Measurements from ENCODE around the gene LITAFD.
"Not testable (repeated sequence)": the region's sequence is repeated elsewhere in the genome, so short reads cannot be mapped to it uniquely, and the experiment has no call there.

Gene LITAFD

DNA sequence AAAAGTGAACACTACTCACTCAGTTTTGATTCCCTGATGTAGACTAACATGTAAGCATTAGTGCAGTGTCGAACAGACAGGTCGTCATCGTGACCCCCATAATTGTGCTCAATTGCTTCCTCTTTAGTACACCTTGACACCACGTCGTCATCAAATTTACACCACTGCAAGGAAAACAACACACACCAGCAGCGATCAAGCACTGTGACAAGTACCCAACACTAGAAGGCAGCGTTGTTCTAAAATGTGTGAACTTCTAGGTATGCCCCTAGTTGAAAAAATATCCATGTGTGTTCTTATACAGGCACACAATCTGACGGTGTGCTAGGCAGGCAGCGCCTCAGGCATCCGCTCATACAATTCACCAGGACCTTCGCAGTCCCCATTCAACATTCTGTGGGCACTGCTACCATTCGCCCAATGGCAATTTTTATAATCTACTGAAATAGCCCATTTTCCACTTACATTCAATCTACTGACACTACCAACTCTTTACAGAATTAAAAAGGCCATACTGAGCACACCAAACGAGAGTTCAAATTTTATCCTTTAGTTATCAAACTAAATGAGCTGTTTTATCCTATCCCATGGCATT lies 23.1 kb downstream of the LITAFD start:
- TF ChIP-seq POLR2AphosphoS5 (IDR thresholded peaks at IDR 0.05; ENCODE audit: low read depth, low read length) (peak; percentile 23; the same call in 1 of the 2 replicates), POLR2A (IDR thresholded peaks at IDR 0.05; ENCODE audit: low read depth, low read length) (no peak)
- DNase-seq (ENCODE audit: insufficient read length) = no peak
- FAIRE-seq = no peak

DNA sequence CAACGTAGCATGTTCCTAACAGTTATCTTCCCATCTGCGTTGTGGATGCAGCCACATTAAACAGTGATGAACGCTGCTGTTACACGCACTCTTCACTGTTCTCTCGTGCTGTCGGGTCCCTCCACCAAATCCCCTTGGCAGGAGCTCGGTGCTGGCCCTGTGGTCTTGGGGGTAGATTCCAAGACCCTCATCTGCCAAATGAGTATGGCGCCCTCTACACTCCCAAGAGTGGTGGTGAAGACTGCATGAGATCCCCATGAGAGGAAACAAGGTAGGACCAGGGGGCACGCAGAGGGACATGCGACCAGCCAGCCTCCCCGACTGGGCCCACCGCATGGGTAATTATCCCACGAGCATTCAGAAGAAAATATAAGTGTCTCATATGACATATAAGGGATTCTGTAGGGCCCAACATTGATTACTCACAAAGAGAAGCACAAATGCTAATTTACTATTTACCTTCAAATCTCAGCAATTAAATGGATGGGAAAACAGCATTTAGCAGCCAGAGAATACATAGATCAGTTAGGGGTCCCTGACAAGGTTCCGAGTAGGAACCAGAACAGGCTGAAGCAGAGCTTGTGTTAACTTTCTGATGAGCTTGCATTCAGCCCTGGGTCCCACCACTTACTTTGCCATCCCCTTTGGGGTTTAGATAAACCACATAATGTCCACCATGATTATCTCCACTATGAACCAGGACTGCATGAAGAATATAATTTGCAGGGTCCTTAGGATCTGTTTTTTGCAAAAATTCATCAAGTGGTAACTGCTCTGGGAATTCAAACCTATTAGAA lies 23.8 kb downstream of the LITAFD start:
- FAIRE-seq (no peak), DNase-seq (ENCODE audit: insufficient read length) (no peak)
- TF ChIP-seq TAF1 (IDR thresholded peaks at IDR 0.05; ENCODE audit: borderline replicate concordance, low read depth, low read length) = no peak
- no peak for TF ChIP-seq POLR2A (IDR thresholded peaks at IDR 0.05; ENCODE audit: low read depth, low read length)
- TF ChIP-seq POLR2AphosphoS5 (IDR thresholded peaks at IDR 0.05; ENCODE audit: low read depth, low read length) = no peak

DNA sequence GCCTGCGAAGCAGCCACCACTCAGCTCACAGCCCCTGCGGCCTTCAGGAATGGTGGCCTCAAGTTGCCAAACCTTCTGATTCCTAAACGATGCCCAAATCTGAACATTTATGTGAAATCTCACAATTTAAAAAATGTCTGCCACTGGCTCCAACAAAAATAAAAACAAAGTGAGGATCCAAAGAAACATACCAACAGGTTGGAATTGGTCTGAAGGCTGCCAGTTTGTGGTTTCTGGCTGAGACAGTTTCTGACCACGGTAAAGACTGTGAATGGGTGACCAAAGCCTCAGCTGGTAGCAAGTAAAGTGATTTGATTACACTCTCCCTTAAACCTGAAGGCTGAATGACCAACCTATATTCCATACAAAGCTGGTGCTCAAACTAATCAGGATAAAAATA lies 24.9 kb downstream of the LITAFD start:
- DNase-seq (ENCODE audit: insufficient read length) (no peak), FAIRE-seq (no peak)
- TF ChIP-seq POLR2A (IDR thresholded peaks at IDR 0.05; ENCODE audit: low read depth, low read length) = no peak
- TF ChIP-seq TAF1 (IDR thresholded peaks at IDR 0.05; ENCODE audit: borderline replicate concordance, low read depth, low read length) = no peak
- no peak for TF ChIP-seq POLR2AphosphoS5 (IDR thresholded peaks at IDR 0.05; ENCODE audit: low read depth, low read length)

DNA sequence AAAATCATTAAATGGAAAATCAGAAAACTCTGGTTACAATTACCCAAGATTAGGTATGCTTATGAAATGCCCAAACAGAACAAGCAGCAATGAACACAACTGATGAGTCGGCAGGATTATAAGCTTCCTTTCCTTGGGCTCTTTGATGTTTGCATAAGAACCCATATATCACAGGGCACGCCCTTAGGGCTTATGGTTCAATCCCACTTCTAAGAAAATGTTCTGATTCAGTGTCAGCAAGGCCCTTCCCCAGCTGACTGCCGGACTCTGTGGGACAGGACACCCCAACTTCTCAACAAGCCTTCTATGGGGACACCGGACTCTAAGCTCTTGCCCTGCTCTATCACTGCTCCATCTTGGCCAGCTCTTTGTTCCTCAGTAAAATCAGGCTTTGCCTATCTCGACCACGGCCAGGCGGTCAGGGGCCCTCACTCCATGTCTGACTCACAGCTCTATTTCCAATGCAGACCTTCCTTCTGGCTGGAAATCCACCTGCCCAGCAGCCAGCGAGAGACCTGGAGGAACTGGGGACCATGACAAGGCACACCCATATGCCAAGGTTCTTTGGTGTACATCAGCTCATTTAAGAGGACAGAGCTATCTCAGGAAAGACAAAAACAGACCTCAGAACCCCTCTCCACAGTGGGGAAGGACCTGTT lies 26.8 kb downstream of the LITAFD start:
- FAIRE-seq (no peak), DNase-seq (ENCODE audit: insufficient read length) (no peak)
- TF ChIP-seq POLR2A (IDR thresholded peaks at IDR 0.05; ENCODE audit: low read depth, low read length) (no peak), POLR2AphosphoS5 (IDR thresholded peaks at IDR 0.05; ENCODE audit: low read depth, low read length) (no peak), TAF1 (IDR thresholded peaks at IDR 0.05; ENCODE audit: borderline replicate concordance, low read depth, low read length) (no peak)

DNA sequence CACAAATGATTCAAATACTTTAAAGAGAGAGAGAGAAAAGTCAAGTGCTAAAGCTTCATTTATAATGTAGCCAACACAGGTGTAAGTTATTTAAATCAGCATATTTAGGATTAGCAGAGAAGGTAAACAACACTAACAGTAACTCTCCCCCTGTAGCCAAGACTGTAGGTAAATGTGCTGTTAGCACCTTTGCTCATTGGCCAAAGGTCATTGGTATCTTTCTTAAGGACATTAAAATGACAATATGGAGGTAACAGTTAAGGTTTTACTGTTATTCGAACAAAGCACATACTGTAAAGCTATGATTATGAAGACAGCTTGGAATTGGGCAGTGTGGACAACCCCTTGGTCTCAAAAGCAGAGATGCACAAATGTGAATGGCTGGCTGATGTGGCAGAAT lies 28.7 kb downstream of the LITAFD start:
- FAIRE-seq (no peak), DNase-seq (ENCODE audit: insufficient read length) (no peak)
- no peak for TF ChIP-seq POLR2A (IDR thresholded peaks at IDR 0.05; ENCODE audit: low read depth, low read length)
- no peak for TF ChIP-seq POLR2AphosphoS5 (IDR thresholded peaks at IDR 0.05; ENCODE audit: low read depth, low read length)
- TF ChIP-seq TAF1 (IDR thresholded peaks at IDR 0.05; ENCODE audit: borderline replicate concordance, low read depth, low read length) = no peak

DNA sequence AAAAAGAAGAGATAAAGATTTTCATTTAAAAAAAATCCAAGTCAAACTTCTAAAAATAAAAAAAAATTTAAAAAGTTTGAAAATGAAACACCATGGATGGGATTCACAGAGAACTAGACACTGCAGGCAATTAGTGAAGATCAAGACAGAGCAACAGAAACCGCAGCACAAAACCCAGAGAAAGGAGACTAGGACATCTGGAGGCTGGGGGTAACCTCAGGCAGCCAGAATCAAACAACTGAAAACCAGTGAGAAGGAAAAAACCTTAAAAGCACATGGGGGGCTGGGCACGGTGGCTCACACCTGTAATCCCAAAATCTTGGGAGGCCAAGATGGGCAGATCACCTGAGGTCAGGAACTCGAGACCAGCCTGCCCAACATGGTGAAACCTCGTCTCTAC lies 30.6 kb downstream of the LITAFD start:
- TF ChIP-seq TAF1 (IDR thresholded peaks at IDR 0.05; ENCODE audit: borderline replicate concordance, low read depth, low read length) (no peak), POLR2A (IDR thresholded peaks at IDR 0.05; ENCODE audit: low read depth, low read length) (no peak), POLR2AphosphoS5 (IDR thresholded peaks at IDR 0.05; ENCODE audit: low read depth, low read length) (no peak)

DNA sequence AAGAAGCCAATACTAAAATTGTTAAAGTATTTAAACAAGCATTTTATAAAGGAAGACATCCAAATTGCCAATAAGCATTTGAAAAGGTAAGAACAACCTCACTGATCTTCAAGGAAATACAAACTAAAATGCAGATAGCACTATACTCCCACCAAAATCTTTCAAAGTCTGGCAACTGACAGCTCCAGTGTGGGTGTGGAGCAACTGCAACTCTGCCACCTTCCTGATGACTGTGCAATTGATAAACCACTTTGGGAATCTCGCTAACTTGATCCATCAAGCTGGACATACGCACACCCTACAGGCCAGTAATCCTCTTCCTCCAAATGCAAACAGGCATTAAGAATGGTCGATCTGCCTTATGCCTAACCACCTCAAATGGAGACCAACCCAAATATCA lies 31.9 kb downstream of the LITAFD start:
- TF ChIP-seq TAF1 (IDR thresholded peaks at IDR 0.05; ENCODE audit: borderline replicate concordance, low read depth, low read length) (no peak), POLR2A (IDR thresholded peaks at IDR 0.05; ENCODE audit: low read depth, low read length) (no peak), POLR2AphosphoS5 (IDR thresholded peaks at IDR 0.05; ENCODE audit: low read depth, low read length) (no peak)
- FAIRE-seq = no peak
- no peak for DNase-seq (ENCODE audit: insufficient read length)

More for the DNA sequence above, 30.6 kb downstream of the LITAFD start:
- FAIRE-seq (no peak), DNase-seq (ENCODE audit: insufficient read length) (no peak)

DNA sequence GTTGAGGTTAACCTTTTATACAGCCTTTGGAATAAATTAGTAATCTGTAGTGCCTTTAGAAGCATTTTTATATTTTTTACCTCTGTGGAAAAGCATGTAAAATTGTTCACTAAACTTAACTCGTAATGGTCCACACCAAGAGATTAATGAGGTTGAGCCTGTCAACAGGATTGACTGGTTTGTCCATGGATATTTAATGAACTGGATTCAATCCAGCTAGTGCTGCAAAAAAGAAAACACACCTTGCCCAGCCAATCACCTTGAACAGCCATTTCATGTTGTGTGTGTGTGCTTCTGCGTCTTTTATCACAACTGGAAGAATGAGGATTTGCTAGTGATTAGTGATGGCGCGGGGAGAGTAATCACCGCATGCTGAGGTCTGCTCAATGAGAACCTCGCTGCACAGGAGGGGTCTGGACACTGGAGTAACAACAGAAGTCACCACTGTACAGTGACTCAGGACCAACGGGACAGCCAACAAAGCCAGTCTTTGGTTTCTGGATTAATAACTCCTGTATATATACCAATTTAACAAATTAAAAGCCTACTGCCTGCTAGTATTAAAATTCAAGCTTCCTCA lies 33.7 kb downstream of the LITAFD start:
- FAIRE-seq (no peak), DNase-seq (ENCODE audit: insufficient read length) (no peak)
- TF ChIP-seq POLR2AphosphoS5 (IDR thresholded peaks at IDR 0.05; ENCODE audit: low read depth, low read length) = no peak
- no peak for TF ChIP-seq POLR2A (IDR thresholded peaks at IDR 0.05; ENCODE audit: low read depth, low read length)
- no peak for TF ChIP-seq TAF1 (IDR thresholded peaks at IDR 0.05; ENCODE audit: borderline replicate concordance, low read depth, low read length)

DNA sequence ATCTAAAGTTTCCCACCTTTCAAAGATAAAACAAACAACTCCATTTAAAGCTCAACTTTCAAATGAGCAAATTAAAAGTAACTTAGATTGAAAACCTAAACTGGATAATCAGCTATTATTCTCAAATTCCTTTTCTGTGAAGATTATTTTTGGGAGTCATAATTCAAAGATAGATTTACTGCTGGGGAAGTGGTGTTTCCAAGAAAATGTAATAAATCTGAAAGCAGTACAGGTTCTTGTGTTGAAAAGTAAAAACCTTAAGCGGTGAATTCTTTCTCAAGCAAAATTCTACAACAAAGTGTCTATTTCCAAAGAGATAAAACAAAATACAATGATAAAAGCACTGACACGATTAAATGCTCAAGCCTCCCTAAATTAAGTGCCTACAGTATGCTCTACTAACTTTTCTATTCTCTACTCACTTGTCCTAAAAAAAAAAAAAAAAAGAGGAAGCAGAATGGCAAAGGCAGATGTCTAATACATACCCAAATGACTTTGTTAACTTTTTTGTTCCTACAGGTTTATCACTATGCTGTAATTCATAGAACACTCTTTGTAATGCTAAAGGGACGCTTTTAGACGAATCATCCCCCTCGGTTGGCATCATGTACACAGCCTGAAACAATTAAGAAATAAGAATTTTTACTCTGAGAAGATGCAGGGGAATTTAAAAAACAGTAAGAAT lies 34.5 kb downstream of the LITAFD start:
- DNase-seq (ENCODE audit: insufficient read length) (no peak), FAIRE-seq (no peak)

DNA sequence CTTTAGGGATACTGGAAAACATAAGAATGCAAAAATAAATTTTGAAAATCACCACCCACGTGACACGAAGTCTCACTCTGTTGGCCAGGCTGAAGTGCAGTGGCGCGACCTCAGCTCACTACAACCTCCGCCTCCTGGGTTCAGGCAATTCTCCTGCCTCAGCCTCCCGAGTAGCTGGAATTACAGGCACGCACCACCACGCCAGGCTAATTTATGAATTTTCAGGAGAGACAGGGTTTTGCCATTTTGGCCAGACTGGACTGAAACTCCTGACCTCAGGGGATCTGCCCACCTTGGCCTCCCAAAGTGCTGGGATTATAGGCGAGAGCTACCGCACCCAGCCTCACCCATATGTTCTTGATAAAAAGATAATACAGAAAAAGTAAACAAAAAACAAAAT lies 35.2 kb downstream of the LITAFD start:
- not testable (repeated sequence) for DNase-seq (ENCODE audit: insufficient read length); FAIRE-seq

More for the DNA sequence above, 34.5 kb downstream of the LITAFD start:
- TF ChIP-seq POLR2A (IDR thresholded peaks at IDR 0.05; ENCODE audit: low read depth, low read length) = no peak
- TF ChIP-seq TAF1 (IDR thresholded peaks at IDR 0.05; ENCODE audit: borderline replicate concordance, low read depth, low read length) = no peak
- no peak for TF ChIP-seq POLR2AphosphoS5 (IDR thresholded peaks at IDR 0.05; ENCODE audit: low read depth, low read length)
